H1 (cell line): Measurements from ENCODE around the gene HABP2. TPM values are rescaled to one million over a fixed set of nuclear protein-coding genes. Genes with fewer than 3 reads are reported as not detected.

ENCODE experiments used
- CTCF ChIA-PET: fragments of 300-600 bp; sonication (Branson Sonifier 250); formaldehyde crosslinking; loops from one replicate; lab custom pipeline; 2021; ENCODE audit not compliant: partially characterized antibody; lab: Charles Lee
- POLR2A ChIA-PET: fragments of 300-600 bp; sonication (Branson Sonifier 250); formaldehyde crosslinking; loops from one replicate; lab custom pipeline; 2021; ENCODE audit warnings: inconsistent platforms; ENCODE audit not compliant: partially characterized antibody; lab: Charles Lee
- DNase-seq, 2 experiments: peaks; one replicate each; pipeline versions ENCODE4 v3.0.0 to v3.0.0-alpha.2; 2010 to 2022; ENCODE audit warnings: low spot score in 2 of 2, low read depth in 1 of 2, mixed read lengths in 1 of 2
- FAIRE-seq: peaks from 2 replicates; lab custom pipeline; 2011; peaks lifted over from hg19 to GRCh38; lab: Jason Lieb, UNC
- H2AFZ ChIP-seq: 2 replicates; pipeline ENCODE4 v1.8.1; 2012; ENCODE audit warnings: low read length, inconsistent platforms
- H2AK5ac ChIP-seq: 2 replicates; pipeline ENCODE4 v1.6.1; 2013; ENCODE audit warnings: low read depth, low read length
- H2BK120ac ChIP-seq: replicated peaks from 2 replicates; pipeline ENCODE3; 2013; ENCODE audit warnings: low read depth, low read length, inconsistent platforms
- H2BK12ac ChIP-seq: 2 replicates; pipeline ENCODE4 v1.6.1; 2013; ENCODE audit warnings: low read depth, low read length
- H2BK15ac ChIP-seq: 2 replicates; pipeline ENCODE4 v1.6.1; 2013; ENCODE audit warnings: low read length
- H2BK20ac ChIP-seq: 2 replicates; pipeline ENCODE4 v1.6.1; 2013; ENCODE audit warnings: low read length
- H2BK5ac ChIP-seq: 2 replicates; pipeline ENCODE4 v1.6.1; 2013; ENCODE audit warnings: low read depth, low read length
- H3K14ac ChIP-seq: 2 replicates; pipeline ENCODE4 v1.6.1; 2013; ENCODE audit warnings: inconsistent platforms; ENCODE audit not compliant: insufficient read length
- H3K18ac ChIP-seq: 2 replicates; pipeline ENCODE4 v1.6.1; 2013; ENCODE audit warnings: low read length; ENCODE audit errors: extremely low read depth
- H3K23ac ChIP-seq: 2 replicates; pipeline ENCODE4 v1.6.1; 2013; ENCODE audit warnings: inconsistent platforms; ENCODE audit not compliant: insufficient read length
- H3K23me2 ChIP-seq: 2 replicates; pipeline ENCODE4 v1.6.1; 2013; ENCODE audit warnings: low read depth, low read length
- H3K27ac ChIP-seq: 2 replicates; pipeline ENCODE4 v1.6.1; 2011; ENCODE audit warnings: low read depth, low read length, inconsistent platforms
- H3K27me3 ChIP-seq, 4 experiments: replicated peaks in 1 of 4; 1 replicate in 1 of 4; 2 replicates in 3 of 4; pipeline versions ENCODE4 v1.6.1 to v1.8.1; 2011 to 2013; ENCODE audit warnings: low read length in 3 of 4, mild to moderate bottlenecking in 3 of 4, inconsistent platforms in 2 of 4, mixed read lengths in 2 of 4, moderate library complexity in 1 of 4; ENCODE audit not compliant: control insufficient read depth in 3 of 4, insufficient read depth in 3 of 4; ENCODE audit errors: extremely low read depth in 1 of 4
- H3K36me3 ChIP-seq, 4 experiments: 2 replicates each; pipeline versions ENCODE4 v1.6.1 to v1.8.1; 2011 to 2013; ENCODE audit warnings: mild to moderate bottlenecking in 4 of 4, low read length in 3 of 4, moderate library complexity in 2 of 4, control low read depth in 1 of 4, inconsistent platforms in 1 of 4; ENCODE audit not compliant: insufficient read depth in 4 of 4, control insufficient read depth in 2 of 4
- H3K4ac ChIP-seq: replicated peaks from 2 replicates; pipeline ENCODE3; 2013; ENCODE audit warnings: low read length, low read depth, mixed read lengths, inconsistent platforms; ENCODE audit not compliant: insufficient read length
- H3K4me1 ChIP-seq, 4 experiments: replicated peaks in 1 of 4; 1 replicate in 1 of 4; 2 replicates in 3 of 4; pipeline versions ENCODE4 v1.6.1 to v1.8.1; 2011 to 2013; ENCODE audit warnings: low read length in 3 of 4, inconsistent platforms in 2 of 4, mixed read lengths in 1 of 4; ENCODE audit not compliant: insufficient read depth in 4 of 4, control insufficient read depth in 3 of 4
- H3K4me2 ChIP-seq, 2 experiments: 2 replicates each; pipeline versions ENCODE4 v1.6.1 to v1.8.1; 2011 to 2013; ENCODE audit warnings: low read depth in 2 of 2, low read length in 2 of 2, control low read depth in 1 of 2, inconsistent platforms in 1 of 2, mild to moderate bottlenecking in 1 of 2; ENCODE audit not compliant: insufficient read depth in 1 of 2
- H3K4me3 ChIP-seq, 4 experiments: fragments of 200-600, 300-600 bp in 1 of 4; sonication (generic), shearing (Covaris generic), sonication (Bioruptor Twin) in 1 of 4; 2 replicates each; pipeline versions ENCODE4 v1.5.1 to v1.8.1; 2011 to 2016; ENCODE audit warnings: low read length in 4 of 4, low read depth in 3 of 4, control low read depth in 2 of 4, inconsistent platforms in 2 of 4, mild to moderate bottlenecking in 2 of 4, mixed read lengths in 1 of 4, moderate library complexity in 1 of 4; ENCODE audit not compliant: insufficient read depth in 2 of 4; ENCODE audit errors: extremely low read depth in 1 of 4
- H3K56ac ChIP-seq: replicated peaks from 2 replicates; pipeline ENCODE3; 2013; ENCODE audit warnings: low read depth, mild to moderate bottlenecking, mixed read lengths, low read length, inconsistent platforms; ENCODE audit not compliant: insufficient read length
- H3K79me1 ChIP-seq: 2 replicates; pipeline ENCODE4 v1.6.1; 2013; ENCODE audit warnings: low read depth, low read length, control low read depth
- H3K79me2 ChIP-seq, 2 experiments: 2 replicates each; pipeline versions ENCODE4 v1.6.1 to v1.8.1; 2012 to 2013; ENCODE audit warnings: low read length in 2 of 2, mild to moderate bottlenecking in 2 of 2, inconsistent platforms in 1 of 2; ENCODE audit not compliant: insufficient read depth in 2 of 2, control insufficient read depth in 1 of 2
- H3K9ac ChIP-seq, 4 experiments: replicated peaks in 1 of 4; 1 replicate in 1 of 4; 2 replicates in 3 of 4; pipeline versions ENCODE4 v1.6.1 to v1.8.1; 2011 to 2013; ENCODE audit warnings: low read depth in 3 of 4, low read length in 3 of 4, control low read depth in 2 of 4, mild to moderate bottlenecking in 2 of 4, moderate library complexity in 2 of 4, inconsistent platforms in 1 of 4; ENCODE audit errors: extremely low read depth in 1 of 4
- H3K9me3 ChIP-seq, 2 experiments: 2 replicates each; pipeline versions ENCODE4 v1.6.1 to v1.8.1; 2012 to 2013; ENCODE audit warnings: mild to moderate bottlenecking in 2 of 2, moderate library complexity in 2 of 2, control low read depth in 1 of 2, inconsistent platforms in 1 of 2, low read depth in 1 of 2, low read length in 1 of 2, mixed read lengths in 1 of 2; ENCODE audit not compliant: insufficient read depth in 2 of 2
- H4K20me1 ChIP-seq, 2 experiments: replicated peaks in 1 of 2; 2 replicates each; pipeline versions ENCODE3 to v1.8.1; 2011 to 2013; ENCODE audit warnings: inconsistent platforms in 2 of 2, low read length in 2 of 2, mild to moderate bottlenecking in 1 of 2; ENCODE audit not compliant: insufficient read depth in 2 of 2, control insufficient read depth in 1 of 2
- H4K5ac ChIP-seq: 2 replicates; pipeline ENCODE4 v1.6.1; 2013; ENCODE audit warnings: low read length, low read depth, mixed read lengths, inconsistent platforms; ENCODE audit not compliant: insufficient read length
- H4K8ac ChIP-seq: 2 replicates; pipeline ENCODE4 v1.8.0; 2013; ENCODE audit warnings: mild to moderate bottlenecking, moderate library complexity, low read length, inconsistent platforms; ENCODE audit not compliant: insufficient read depth; ENCODE audit errors: extremely low read depth
- H4K91ac ChIP-seq: replicated peaks from 2 replicates; pipeline ENCODE3; 2013; ENCODE audit warnings: low read length, mixed read lengths, inconsistent platforms; ENCODE audit not compliant: insufficient read length
- BRCA1 ChIP-seq: IDR thresholded peaks from 2 replicates; pipeline ENCODE4 v1.6.1; 2012; ENCODE audit warnings: low read depth, low read length, improper control_type of control experiment
- CEBPB ChIP-seq: IDR thresholded peaks from 2 replicates; pipeline ENCODE4 v1.6.1; 2012; ENCODE audit warnings: low read depth, low read length
- KDM5A ChIP-seq: fragments of 200-600 bp; IDR thresholded peaks from 2 replicates; pipeline ENCODE4 v1.7.1; 2012; ENCODE audit warnings: mild to moderate bottlenecking, low read length, inconsistent platforms, mixed read lengths
- POLR2A ChIP-seq, 2 experiments: IDR thresholded peaks; 1 replicate in 1 of 2; 2 replicates in 1 of 2; pipeline ENCODE4 v1.6.1; 2011; ENCODE audit warnings: low read depth in 2 of 2, low read length in 2 of 2, mild to moderate bottlenecking in 2 of 2; ENCODE audit errors: control extremely low read depth in 1 of 2
- RAD21 ChIP-seq, 2 experiments: IDR thresholded peaks in 1 of 2; conservative IDR thresholded peaks in 1 of 2; 2 replicates each; pipeline ENCODE4 v1.6.1; 2011; ENCODE audit warnings: low read depth in 2 of 2, low read length in 2 of 2, improper control_type of control experiment in 1 of 2, inconsistent platforms in 1 of 2, mild to moderate bottlenecking in 1 of 2, moderate library complexity in 1 of 2
- WGBS, 2 experiments: shearing (Covaris generic) in 1 of 2; methylation state at CpG; one replicate each; pipeline versions ENCODE4 v1.1.6 to v1.1.7; 2013 to 2015; ENCODE audit warnings: low lambda C conversion rate in 2 of 2, mixed read lengths in 2 of 2, inconsistent platforms in 1 of 2, low coverage in 1 of 2, missing lambda C conversion rate in 1 of 2; ENCODE audit not compliant: insufficient replicate concordance in 2 of 2, insufficient coverage in 1 of 2, insufficient read length in 1 of 2; ENCODE audit errors: extremely low coverage in 1 of 2, missing lambda C conversion rate in 1 of 2; 5-methylcytosine and 5-hydroxymethylcytosine counted together
- polyA plus RNA-seq, 7 experiments: library from polyadenylated mRNA; depleted of rRNA in 3 of 7; stranded (reverse) in 5 of 7; unstranded in 2 of 7; fragments of >200 nt in 5 of 7; fragments of 200-250 nt in 2 of 7; gene quantifications; 1 replicate in 5 of 7; 2 replicates in 1 of 7; 4 replicates in 1 of 7; pipeline versions ENCODE4 v1.2.1 to v1.2.3, GENCODE V29; 2011 to 2013; ENCODE audit warnings: missing spikeins in 2 of 7, mixed read lengths in 2 of 7
- total RNA-seq: library from RNA; stranded (reverse); fragmentation: NEBNext Ultra II Directional; extraction: Animal tissue kit (Norgen Biotek cat#: 25700); gene quantifications from 2 replicates; pipeline ENCODE4 v1.2.1, GENCODE V29; 2021
- TF ChIP-seq, protein P1 (sequence below): IDR thresholded peaks from 2 replicates; pipeline ENCODE4 v1.6.1; 2012; ENCODE audit warnings: low read length, inconsistent platforms

HABP2 gene
- total and polyA plus RNA-seq, 2 of the 8 experiments (the other 6 are each of a cell fraction or from before 2014, with no cell fraction given) = not detected

DNA sequence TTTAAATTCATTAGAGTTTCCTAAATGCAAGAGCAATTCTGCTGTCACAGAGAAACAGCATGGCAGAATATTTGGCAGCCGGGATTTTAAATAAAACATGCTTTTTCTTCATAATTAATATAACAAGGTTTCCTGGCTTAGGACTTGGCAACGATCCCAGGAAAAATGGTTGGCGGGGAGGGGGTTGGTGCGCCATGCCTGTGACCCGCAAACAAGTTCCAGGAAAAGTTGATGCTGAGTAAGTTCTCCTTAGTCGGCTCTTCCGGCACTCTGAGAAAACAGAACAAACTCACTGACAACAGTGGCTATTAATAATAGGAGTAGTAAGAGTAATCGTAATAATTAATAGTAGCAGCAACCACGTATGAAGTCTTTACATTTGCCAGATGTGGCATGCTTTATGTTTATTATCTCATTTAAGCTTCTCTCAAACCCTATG lies 4.6 kb downstream of the HABP2 start:
- Histone ChIP-seq H2BK5ac (no peak overlapping the region), H3K9ac (no peak overlapping the region), H3K23me2 (no peaks in the 10 kb centered on the region), H2BK15ac (no peak overlapping the region), H3K56ac (no peak overlapping the region), H3K4ac (no peak overlapping the region), H2AK5ac (no peak overlapping the region), H4K20me1 (peaks cover 10 to 17% of the 10 kb centered on the region in 2 experiments), H2AFZ (no peak overlapping the region), H3K4me3 (peak overlapping the region in 1 of 4 experiments; percentile 5; a peak in 1 of 8 replicates), H3K79me1 (no peaks in the 10 kb centered on the region), H4K8ac (no peak overlapping the region), H3K79me2 (no peaks in the 10 kb centered on the region), H3K9me3 (no peaks in the 10 kb centered on the region), H2BK20ac (no peak overlapping the region), H4K5ac (no peak overlapping the region), H3K23ac (no peak overlapping the region), H3K18ac (no peak overlapping the region), H4K91ac (no peak overlapping the region), H2BK120ac (no peak overlapping the region), H3K27ac (no peak overlapping the region), H2BK12ac (no peak overlapping the region), H3K27me3 (peaks cover 86 to 98% (median 94%) of the 10 kb centered on the region in 4 experiments), H3K4me2 (peak overlapping the region; percentile 38 to 51; a peak in 2 of 4 replicates), H3K14ac (no peak overlapping the region), H3K4me1 (peaks cover 2 to 20% (median 13%) of the 10 kb centered on the region in 4 experiments), H3K36me3 (no peaks in the 10 kb centered on the region)
- TF ChIP-seq KDM5A (no peak), RAD21 (IDR thresholded peaks at IDR 0.05 in 1 of 2, conservative IDR thresholded peaks at IDR 0.05 in 1 of 2; ENCODE audit: low read depth in 2 of 2, low read length in 2 of 2) (no peak), CEBPB (no peak), POLR2A (IDR thresholded peaks at IDR 0.05; ENCODE audit: control extremely low read depth in 1 of 2, low read depth in 2 of 2, low read length in 2 of 2) (no peak), BRCA1 (no peak)
- TF ChIP-seq, protein P1, sequence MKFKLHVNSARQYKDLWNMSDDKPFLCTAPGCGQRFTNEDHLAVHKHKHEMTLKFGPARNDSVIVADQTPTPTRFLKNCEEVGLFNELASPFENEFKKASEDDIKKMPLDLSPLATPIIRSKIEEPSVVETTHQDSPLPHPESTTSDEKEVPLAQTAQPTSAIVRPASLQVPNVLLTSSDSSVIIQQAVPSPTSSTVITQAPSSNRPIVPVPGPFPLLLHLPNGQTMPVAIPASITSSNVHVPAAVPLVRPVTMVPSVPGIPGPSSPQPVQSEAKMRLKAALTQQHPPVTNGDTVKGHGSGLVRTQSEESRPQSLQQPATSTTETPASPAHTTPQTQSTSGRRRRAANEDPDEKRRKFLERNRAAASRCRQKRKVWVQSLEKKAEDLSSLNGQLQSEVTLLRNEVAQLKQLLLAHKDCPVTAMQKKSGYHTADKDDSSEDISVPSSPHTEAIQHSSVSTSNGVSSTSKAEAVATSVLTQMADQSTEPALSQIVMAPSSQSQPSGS = no peak
- FAIRE-seq (no peak), DNase-seq (no peak)
- CTCF ChIA-PET = interaction anchor here (0.8 to 8.7 kb wide), 13 partner anchors 8 to 120 kb away, joined by 3 to 57 read pairs (median 3); no protein-coding TSS in a partner anchor
- POLR2A ChIA-PET = no interaction called here
- WGBS, 2 experiments = 66% methylated on average over 9 of the region's 9 CpGs; no CpG with 5 or more reads in 1 of the 2 experiments
